Measurements from ENCODE around the gene CNTNAP2.

Gene CNTNAP2

GRCh38 chr7:147824671-147825070 is 1708.1 kb downstream of the CNTNAP2 start:
- no peak overlapping the region for H3K27ac ChIP-seq
- TF ChIP-seq ZFX (IDR thresholded peaks at IDR 0.05) (no peak), CTCF (conservative IDR thresholded peaks at IDR 0.05) (no peak)

DNA sequence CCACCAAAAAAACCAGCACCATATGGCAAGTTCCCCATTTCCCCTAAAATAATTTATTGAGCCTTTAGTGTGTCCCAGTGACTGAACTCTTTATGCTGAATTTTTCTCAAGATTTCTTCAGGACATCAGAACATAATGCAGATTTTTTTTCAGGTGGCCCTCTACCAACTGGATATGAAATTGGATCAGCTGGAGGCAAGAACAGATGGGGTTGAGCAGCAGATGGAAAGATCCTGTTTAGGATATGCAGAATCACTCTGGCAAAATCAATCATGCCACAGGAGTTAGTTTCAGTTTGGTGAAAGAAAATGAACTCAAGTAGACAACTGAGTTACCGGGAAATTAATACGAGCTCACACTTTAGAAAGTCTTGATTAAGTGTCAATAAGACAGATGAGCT is 1712.4 kb downstream of the CNTNAP2 start:
- no peak for TF ChIP-seq ZFX (IDR thresholded peaks at IDR 0.05)
- no peak for TF ChIP-seq CTCF (conservative IDR thresholded peaks at IDR 0.05)
- H3K27ac ChIP-seq: no peak overlapping the region

DNA sequence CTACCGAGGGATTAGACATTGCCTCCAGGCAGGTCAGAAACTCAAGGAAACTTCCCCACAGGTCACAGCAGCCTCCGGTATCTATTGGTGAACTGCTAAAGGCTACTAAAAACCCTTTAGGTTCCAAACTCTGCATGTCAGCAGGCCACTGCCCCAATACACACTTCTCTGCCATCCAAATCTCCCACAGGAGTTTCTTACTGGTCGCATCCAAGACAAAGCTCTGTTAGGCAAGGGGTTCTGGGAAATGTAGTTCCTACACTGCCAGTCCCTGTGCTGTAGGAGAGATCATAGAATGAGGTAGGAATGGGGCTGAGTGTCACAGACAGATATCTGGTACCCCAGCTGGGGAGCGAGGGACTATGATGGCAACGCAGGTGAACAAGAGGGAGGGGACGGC is 1717.0 kb downstream of the CNTNAP2 start:
- no peak overlapping the region for H3K27ac ChIP-seq
- TF ChIP-seq ZFX (IDR thresholded peaks at IDR 0.05): no peak
- no peak for TF ChIP-seq CTCF (conservative IDR thresholded peaks at IDR 0.05)

DNA sequence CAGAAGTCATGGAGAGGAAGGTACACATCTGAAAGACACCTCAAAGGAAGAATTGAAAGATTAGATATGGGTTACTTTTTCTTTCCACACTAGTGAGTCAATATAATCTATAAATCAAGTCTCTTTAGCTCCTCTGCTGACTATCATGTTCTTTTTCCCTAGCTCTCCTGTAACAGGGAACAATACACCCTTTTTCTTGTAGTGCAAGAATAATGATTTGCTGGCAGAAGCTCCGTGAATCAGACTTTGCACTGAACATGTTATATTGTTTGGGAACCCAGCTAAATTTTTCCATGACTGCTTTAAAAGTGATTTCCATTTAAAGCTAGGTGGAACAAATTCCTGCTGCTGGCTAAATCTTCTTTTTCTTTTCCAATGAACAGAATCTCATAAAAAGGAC is 1717.4 kb downstream of the CNTNAP2 start:
- TF ChIP-seq CTCF (conservative IDR thresholded peaks at IDR 0.05): no peak
- no peak for TF ChIP-seq ZFX (IDR thresholded peaks at IDR 0.05)
- H3K27ac ChIP-seq: no peak overlapping the region

- TF ChIP-seq ZFX (IDR thresholded peaks at IDR 0.05): no peak
- no peak for TF ChIP-seq CTCF (conservative IDR thresholded peaks at IDR 0.05)
- H3K27ac ChIP-seq: no peak overlapping the region
These were observed 1736.2 kb downstream of the CNTNAP2 start for GRCh38 chr7:147852833-147853232.

DNA sequence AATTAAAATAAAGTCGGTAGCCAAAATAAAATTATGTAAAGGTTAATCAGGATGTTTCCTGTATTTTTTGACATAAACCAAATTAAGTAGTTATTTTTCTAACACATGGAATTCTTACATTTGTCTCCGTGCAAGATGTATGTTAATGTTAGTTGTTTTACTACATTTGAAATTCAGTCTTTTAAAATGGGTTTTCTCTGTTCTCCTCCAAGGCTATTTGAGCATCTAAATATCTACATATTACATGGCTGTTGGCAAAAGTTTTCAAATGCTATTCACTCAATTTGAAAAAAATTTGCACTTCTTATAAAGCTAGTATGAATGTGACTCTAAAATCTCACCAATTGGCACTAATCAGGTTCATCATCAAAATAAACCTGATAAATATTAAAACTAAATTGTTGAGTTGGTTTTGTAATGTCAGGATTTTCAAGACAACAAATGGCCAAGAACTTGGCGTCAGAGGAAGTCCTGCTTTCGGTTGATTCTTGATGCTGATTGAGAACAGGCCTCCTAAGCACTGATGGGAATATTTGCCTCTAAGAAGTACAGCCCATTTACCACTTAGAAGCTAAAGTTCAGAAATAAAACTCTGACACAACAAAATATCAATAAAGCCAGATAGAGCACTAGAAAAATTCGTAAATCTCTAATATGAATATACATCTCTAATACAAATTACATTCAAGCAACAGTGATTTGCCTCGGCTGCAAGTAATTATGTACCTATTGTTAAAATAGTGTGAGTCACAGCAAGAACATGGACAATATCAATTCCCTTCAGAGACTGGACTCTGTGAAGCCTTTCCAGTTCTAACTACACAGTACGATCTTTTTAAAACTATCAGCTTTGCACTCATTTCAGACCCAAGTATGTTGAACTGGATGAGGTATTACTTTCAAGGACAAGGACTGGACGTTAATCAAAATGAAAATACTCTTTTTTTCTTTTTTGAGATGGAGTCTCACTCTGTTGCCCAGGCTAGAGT is 1740.8 kb downstream of the CNTNAP2 start:
- H3K27ac ChIP-seq: no peak overlapping the region
- TF ChIP-seq CTCF (conservative IDR thresholded peaks at IDR 0.05): no peak
- no peak for TF ChIP-seq ZFX (IDR thresholded peaks at IDR 0.05)

DNA sequence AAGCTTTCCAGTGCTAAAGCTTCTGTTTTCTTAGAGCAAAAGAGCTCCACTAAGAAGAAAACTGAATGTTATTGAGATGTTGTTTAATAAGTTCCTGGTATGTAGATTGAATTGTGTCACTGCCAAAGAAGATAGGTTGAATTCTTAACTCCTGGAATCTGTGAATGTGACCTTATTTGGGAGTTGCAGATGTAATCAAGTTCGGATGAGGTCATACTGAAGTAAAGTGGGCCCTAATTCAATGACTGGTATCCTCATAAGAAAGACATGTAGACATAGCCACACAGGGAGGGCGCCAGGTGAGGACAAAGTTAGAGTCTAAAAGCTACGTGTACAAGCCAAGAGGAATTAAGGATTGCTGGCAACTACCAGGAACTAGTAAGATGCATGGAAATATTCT is 1741.8 kb downstream of the CNTNAP2 start:
- TF ChIP-seq ZFX (IDR thresholded peaks at IDR 0.05): no peak
- no peak for TF ChIP-seq CTCF (conservative IDR thresholded peaks at IDR 0.05)
- H3K27ac ChIP-seq: no peak overlapping the region

Measured in C4-2B (cell line).